Mesothelial cell of epicardium (in vitro differentiated cells): ENCODE measurements around the gene RNF123. TPM values are rescaled to one million over a fixed set of nuclear protein-coding genes. Genes with fewer than 3 reads are reported as not detected.

ENCODE experiments used
- DNase-seq, 2 experiments: peaks; one replicate each; pipeline ENCODE4 v3.0.0; 2021; ENCODE audit warnings: low spot score in 2 of 2; ENCODE audit not compliant: unreplicated experiment in 2 of 2
- H3K27ac Mint-ChIP-seq: 2 replicates; pipeline ENCODE4 v1.8.0; 2021; ENCODE audit warnings: mixed read lengths
- H3K27me3 Mint-ChIP-seq: 2 replicates; pipeline ENCODE4 v1.8.0; 2021; ENCODE audit warnings: low read depth, mixed read lengths
- H3K36me3 Mint-ChIP-seq: 2 replicates; pipeline ENCODE4 v1.8.0; 2021; ENCODE audit warnings: mixed read lengths
- H3K4me1 Mint-ChIP-seq: 2 replicates; pipeline ENCODE4 v1.8.0; 2021; ENCODE audit warnings: mixed read lengths
- H3K4me3 Mint-ChIP-seq: 2 replicates; pipeline ENCODE4 v1.8.0; 2021; ENCODE audit warnings: mild to moderate bottlenecking, moderate library complexity, mixed read lengths
- H3K9me3 Mint-ChIP-seq: 2 replicates; pipeline ENCODE4 v1.8.0; 2021; ENCODE audit warnings: mixed read lengths
- total RNA-seq: library from RNA; stranded (reverse); gene quantifications from 3 replicates; pipeline ENCODE4 v1.2.1, GENCODE V29; 2021
- TF ChIP-seq, protein P1 (sequence below): fragments of 200-600 bp; sonication (generic); IDR thresholded peaks from one replicate; pipeline ENCODE4 v1.5.0; 2021; ENCODE audit warnings: antibody characterized with exemption; ENCODE audit not compliant: unreplicated experiment

Gene RNF123
- total RNA-seq, 1 donor from 2014 or later, result 59.2 TPM

DNA sequence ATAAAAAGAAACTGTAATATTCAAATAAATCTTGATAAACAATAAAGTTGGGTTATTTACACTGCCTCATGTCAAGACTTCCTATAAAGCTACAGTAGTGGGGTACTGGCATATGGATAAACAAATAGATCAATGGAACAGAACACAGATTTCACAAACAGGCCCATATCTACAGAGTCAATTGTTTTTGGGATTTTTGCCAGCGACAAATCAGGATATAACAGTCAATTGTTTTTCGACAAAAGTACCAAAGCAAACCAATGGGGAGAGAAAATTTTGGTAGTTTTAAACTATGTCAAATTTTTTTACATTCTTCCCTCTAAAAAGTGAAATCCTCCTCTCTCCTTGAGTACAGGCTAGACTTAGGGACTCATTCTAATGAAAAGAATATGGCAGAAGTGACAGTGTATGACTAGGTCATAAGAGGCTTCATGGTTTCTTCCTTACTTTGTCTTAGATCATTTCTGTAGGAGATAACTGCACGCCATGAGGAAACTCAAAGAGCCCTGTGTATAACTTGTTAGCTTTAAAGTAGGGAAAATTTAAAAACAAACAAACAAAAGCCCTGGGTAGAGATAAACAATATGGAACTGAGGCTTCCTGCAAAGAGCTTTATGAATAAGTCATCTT is 80.0 kb downstream of the RNF123 start:
- peak overlapping the region; percentile 18 for H3K27ac Mint-ChIP-seq
- no peaks in the 10 kb centered on the region for H3K27me3 Mint-ChIP-seq

DNA sequence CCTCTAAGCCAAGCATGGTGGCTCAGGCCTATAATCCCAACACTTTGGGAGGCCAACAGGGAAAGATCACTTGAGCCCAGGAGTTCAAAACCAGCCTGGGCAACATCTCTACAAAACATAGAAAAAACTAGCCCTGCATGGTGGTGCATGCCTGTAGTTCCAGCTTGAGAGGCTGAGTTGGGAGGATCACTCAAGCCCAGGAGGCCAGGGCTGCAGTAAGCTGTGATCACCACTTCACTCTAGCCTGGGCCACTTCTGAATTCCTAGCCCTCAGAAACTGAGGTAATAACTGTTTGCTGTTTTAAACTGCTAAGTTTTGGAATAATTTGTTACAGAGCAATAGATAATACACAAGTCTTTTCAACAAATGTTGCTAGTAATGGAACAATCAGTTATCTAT is 80.6 kb downstream of the RNF123 start:
- TF ChIP-seq, protein P1, sequence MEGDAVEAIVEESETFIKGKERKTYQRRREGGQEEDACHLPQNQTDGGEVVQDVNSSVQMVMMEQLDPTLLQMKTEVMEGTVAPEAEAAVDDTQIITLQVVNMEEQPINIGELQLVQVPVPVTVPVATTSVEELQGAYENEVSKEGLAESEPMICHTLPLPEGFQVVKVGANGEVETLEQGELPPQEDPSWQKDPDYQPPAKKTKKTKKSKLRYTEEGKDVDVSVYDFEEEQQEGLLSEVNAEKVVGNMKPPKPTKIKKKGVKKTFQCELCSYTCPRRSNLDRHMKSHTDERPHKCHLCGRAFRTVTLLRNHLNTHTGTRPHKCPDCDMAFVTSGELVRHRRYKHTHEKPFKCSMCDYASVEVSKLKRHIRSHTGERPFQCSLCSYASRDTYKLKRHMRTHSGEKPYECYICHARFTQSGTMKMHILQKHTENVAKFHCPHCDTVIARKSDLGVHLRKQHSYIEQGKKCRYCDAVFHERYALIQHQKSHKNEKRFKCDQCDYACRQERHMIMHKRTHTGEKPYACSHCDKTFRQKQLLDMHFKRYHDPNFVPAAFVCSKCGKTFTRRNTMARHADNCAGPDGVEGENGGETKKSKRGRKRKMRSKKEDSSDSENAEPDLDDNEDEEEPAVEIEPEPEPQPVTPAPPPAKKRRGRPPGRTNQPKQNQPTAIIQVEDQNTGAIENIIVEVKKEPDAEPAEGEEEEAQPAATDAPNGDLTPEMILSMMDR, result no peak
- Mint-ChIP-seq H3K36me3 (peaks cover 8% of the 10 kb centered on the region), H3K4me3 (no peak overlapping the region), H3K9me3 (peaks cover 1% of the 10 kb centered on the region), H3K27me3 (no peaks in the 10 kb centered on the region), H3K27ac (peak overlapping the region; percentile 53), H3K4me1 (no peaks in the 10 kb centered on the region)
- no peak for DNase-seq

More for the DNA sequence above, 80.0 kb downstream of the RNF123 start:
- Mint-ChIP-seq H3K4me3 (no peak overlapping the region), H3K4me1 (no peaks in the 10 kb centered on the region), H3K9me3 (peaks cover 5% of the 10 kb centered on the region), H3K36me3 (peaks cover 13% of the 10 kb centered on the region)
- no peak for DNase-seq
- TF ChIP-seq, protein P1, result no peak

Other genes starting within 250 kb of the RNF123 start
- gene DAG1, start 219.3 kb upstream of the RNF123 start, total RNA-seq, result 118 to 128 TPM (median 120 TPM) in 3 replicates
- 0.67 to 0.75 TPM (median 0.69 TPM) in 3 replicates for gene BSN, start 135.1 kb upstream of the RNF123 start, total RNA-seq
- gene APEH, start 15.2 kb upstream of the RNF123 start, total RNA-seq, result 111 to 118 TPM (median 115 TPM) in 3 replicates
- gene MST1, start 83 bp upstream of the RNF123 start, total RNA-seq, result 101 to 109 TPM (median 103 TPM) in 3 replicates
- 0.78 to 0.95 TPM in 2 of 3 replicates, not detected in the other for gene AMIGO3, start 30.1 kb downstream of the RNF123 start, total RNA-seq
- gene GMPPB, start 34.4 kb downstream of the RNF123 start, total RNA-seq, result 32.3 to 33.9 TPM (median 32.7 TPM) in 3 replicates
- 41.7 to 46.4 TPM (median 46.4 TPM) in 3 replicates for gene IP6K1, start 97.0 kb downstream of the RNF123 start, total RNA-seq
- gene CDHR4, start 110.3 kb downstream of the RNF123 start, total RNA-seq, result 0.27 to 0.42 TPM in 2 of 3 replicates, not detected in the other
- 7.7 to 9.4 TPM (median 8.4 TPM) in 3 replicates for gene INKA1, start 113.7 kb downstream of the RNF123 start, total RNA-seq
- 133 to 144 TPM (median 139 TPM) in 3 replicates for gene UBA7, start 124.4 kb downstream of the RNF123 start, total RNA-seq
- gene TRAIP, start 167.0 kb downstream of the RNF123 start, total RNA-seq, result 10.4 to 15.0 TPM (median 10.6 TPM) in 3 replicates
- gene CAMKV, start 180.3 kb downstream of the RNF123 start, total RNA-seq, result 0.14 to 0.58 TPM in 2 of 3 replicates, not detected in the other
- gene MST1R, start 214.3 kb downstream of the RNF123 start, total RNA-seq, result 3.8 to 7.0 TPM (median 4.3 TPM) in 3 replicates
- gene MON1A, start 240.3 kb downstream of the RNF123 start, total RNA-seq, result 5.7 to 6.2 TPM (median 5.7 TPM) in 3 replicates